Thymus (tissue), 14 donors: Measurements from ENCODE around the gene CDIP1. TPM values are rescaled to one million over a fixed set of nuclear protein-coding genes. Genes with fewer than 3 reads are reported as not detected.
A peak's percentile ranks its signal among the peaks of the same experiment; 100 is the strongest.

Experiments
- DNase-seq, 9 donors: peaks; one replicate each; pipeline ENCODE4 v3.0.0-alpha.2; 2013; ENCODE audit warnings: low spot score in 9 of 9, low read depth in 6 of 9, missing footprints in 1 of 9
- H3K27ac ChIP-seq, 2 donors: one replicate each; pipeline ENCODE4 v1.5.1; 2013; ENCODE audit warnings: control low read depth in 1 of 2, low read depth in 1 of 2, low read length in 1 of 2, mild to moderate bottlenecking in 1 of 2, moderate library complexity in 1 of 2
- H3K27me3 ChIP-seq, 2 donors: one replicate each; pipeline ENCODE4 v1.5.1; 2013; ENCODE audit warnings: low read length in 1 of 2; ENCODE audit not compliant: control insufficient read depth in 2 of 2, insufficient read depth in 1 of 2
- H3K36me3 ChIP-seq, 2 donors: one replicate each; pipeline ENCODE4 v1.5.1; 2013; ENCODE audit warnings: low read length in 1 of 2, mild to moderate bottlenecking in 1 of 2, moderate library complexity in 1 of 2; ENCODE audit not compliant: control insufficient read depth in 2 of 2, insufficient read depth in 2 of 2
- H3K4me1 ChIP-seq, 2 donors: one replicate each; pipeline ENCODE4 v1.5.1; 2013; ENCODE audit warnings: low read length in 2 of 2; ENCODE audit not compliant: control insufficient read depth in 2 of 2, insufficient read depth in 2 of 2
- H3K4me3 ChIP-seq, 2 donors: one replicate each; pipeline ENCODE4 v1.5.1; 2013; ENCODE audit warnings: low read length in 2 of 2, control low read depth in 1 of 2, mild to moderate bottlenecking in 1 of 2
- H3K9me3 ChIP-seq, 2 donors: one replicate each; pipeline ENCODE4 v1.5.1; 2013; ENCODE audit warnings: low read length in 1 of 2, mild to moderate bottlenecking in 1 of 2; ENCODE audit not compliant: control insufficient read depth in 2 of 2, insufficient read depth in 1 of 2
- WGBS: extraction: QIAGEN DNeasy Blood & Tissue Kit; methylation state at CpG from one replicate; pipeline ENCODE4 v1.1.7; 2013; 5-methylcytosine and 5-hydroxymethylcytosine counted together
- long read RNA-seq, 10 donors: transcript quantifications; one replicate each; lab custom pipeline, GENCODE V29; 2026
- polyA plus RNA-seq: library from polyadenylated mRNA; stranded (reverse); fragments of 200-250 nt; gene quantifications from one replicate; pipeline ENCODE4 v1.2.3, GENCODE V29; 2013
- total RNA-seq: library from RNA; stranded (reverse); fragments of 120-200 nt; gene quantifications from one replicate; pipeline ENCODE4 v1.2.4, GENCODE V29; 2013
- donor health status: healthy.

Gene CDIP1
- total RNA-seq (15.7 TPM), polyA plus RNA-seq (24.9 TPM)
- long read RNA-seq, donor 1, partial matches to known transcripts, result 0 of 1 reads
- long read RNA-seq, donor 1, other reads (novel, unspliced or antisense), result 0 of 1 reads
- long read RNA-seq, donor 2, result 0 reads
- long read RNA-seq, donor 3, partial matches to known transcripts, result 0 of 7 reads
- long read RNA-seq, donor 3, other reads (novel, unspliced or antisense), result 0 of 7 reads
- long read RNA-seq, donor 4, transcript CDIP1-209 (6 exons, 2,062 nt), result major isoform, 9 of 11 reads
- long read RNA-seq, donor 4, partial matches to known transcripts, result 0 of 11 reads
- long read RNA-seq, donor 4, other reads (novel, unspliced or antisense), result 0 of 11 reads
- long read RNA-seq, donor 5, transcript CDIP1-209 (6 exons, 2,062 nt), result major isoform, 8 of 12 reads
- long read RNA-seq, donor 5, partial matches to known transcripts, result 0 of 12 reads
- long read RNA-seq, donor 5, other reads (novel, unspliced or antisense), result 0 of 12 reads
- long read RNA-seq, donor 6, partial matches to known transcripts, result 0 of 7 reads
- long read RNA-seq, donor 6, other reads (novel, unspliced or antisense), result 0 of 7 reads
- long read RNA-seq, donor 7, transcript CDIP1-209 (6 exons, 2,062 nt), result major isoform, 8 of 25 reads
- long read RNA-seq, donor 7, partial matches to known transcripts, result 15 of 25 reads
- long read RNA-seq, donor 7, other reads (novel, unspliced or antisense), result 0 of 25 reads
- long read RNA-seq, donor 8, partial matches to known transcripts, result 0 of 2 reads
- long read RNA-seq, donor 8, other reads (novel, unspliced or antisense), result 0 of 2 reads
- long read RNA-seq, donor 9, partial matches to known transcripts, result 0 of 1 reads
- long read RNA-seq, donor 9, other reads (novel, unspliced or antisense), result 0 of 1 reads
- long read RNA-seq, donor 10, transcript CDIP1-209 (6 exons, 2,062 nt), result major isoform, 9 of 11 reads
- long read RNA-seq, donor 10, partial matches to known transcripts, result 0 of 11 reads
- long read RNA-seq, donor 10, other reads (novel, unspliced or antisense), result 0 of 11 reads

- WGBS, result 6% methylated on average over 67 of the region's 67 CpGs
- H3K27ac ChIP-seq, result peak within 1 kb of the TSS; percentile 58 to 80
These were observed at the start of gene CDIP1 for GRCh38 chr16:4538350-4539235. TSS of gene CDIP1 (minus strand) at chr16:4538773. CDS start at chr16:4514130, 24,643 bp downstream.

GRCh38 chr16:4586291-4586690, 47.7 kb upstream of the CDIP1 start:
- H3K27me3 ChIP-seq, result peaks cover 0 to 19% of the 10 kb centered on the region in 2 donors
- H3K27ac ChIP-seq, result no peak overlapping the region
- DNase-seq, result no peak
- peaks cover 0 to 3% of the 10 kb centered on the region in 2 donors for H3K4me1 ChIP-seq
- H3K4me3 ChIP-seq, result no peak overlapping the region
- no peaks in the 10 kb centered on the region for H3K36me3 ChIP-seq
- peaks cover 1 to 11% of the 10 kb centered on the region in 2 donors for H3K9me3 ChIP-seq
- WGBS, result 81% methylated on average over 7 of the region's 7 CpGs

More at GRCh38 chr16:4538350-4539235, at the start of gene CDIP1:
- Histone ChIP-seq H3K36me3 (peaks cover 0 to 2% of the 10 kb centered on the region in 2 donors), H3K4me1 (peaks cover 18 to 43% of the 10 kb centered on the region in 2 donors), H3K9me3 (peaks cover 1 to 17% of the 10 kb centered on the region in 2 donors), H3K4me3 (peak within 1 kb of the TSS; percentile 61 to 85), H3K27me3 (peaks cover 0 to 15% of the 10 kb centered on the region in 2 donors)
- DNase-seq, result peak; percentile 80 to 95 (median 87)

GRCh38 chr16:4583906-4584305, 45.3 kb upstream of the CDIP1 start:
- peaks cover 0 to 19% of the 10 kb centered on the region in 2 donors for H3K27me3 ChIP-seq
- H3K4me1 ChIP-seq, result peaks cover 0 to 3% of the 10 kb centered on the region in 2 donors
- H3K9me3 ChIP-seq, result peaks cover 1 to 11% of the 10 kb centered on the region in 2 donors
- H3K27ac ChIP-seq, result no peak overlapping the region
- WGBS, result 96% methylated on average over 4 of the region's 4 CpGs
- H3K4me3 ChIP-seq, result no peak overlapping the region
- no peaks in the 10 kb centered on the region for H3K36me3 ChIP-seq
- no peak for DNase-seq

DNA sequence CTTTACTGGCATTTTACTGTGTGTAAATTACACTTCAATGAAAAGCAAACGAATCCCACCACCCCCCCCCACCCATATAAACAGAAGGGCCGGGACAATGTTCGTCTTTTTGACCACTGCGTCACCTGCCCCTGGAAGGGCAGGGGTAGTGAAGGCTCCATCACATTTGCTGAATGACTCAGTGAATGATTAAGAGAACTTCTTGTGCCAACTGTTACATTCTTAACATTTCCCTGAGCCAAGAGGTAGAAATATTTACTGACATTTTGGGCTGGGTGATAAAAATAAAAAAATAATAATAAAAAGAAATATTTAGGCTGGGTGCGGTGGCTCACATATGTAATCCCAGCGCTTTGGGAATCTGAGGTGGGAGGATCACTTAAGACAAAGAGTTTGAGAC, 41.7 kb upstream of the CDIP1 start:
- WGBS, result 87% methylated on average over 6 of the region's 6 CpGs
- DNase-seq, result no peak
- H3K27ac ChIP-seq, result no peak overlapping the region
- H3K36me3 ChIP-seq, result no peaks in the 10 kb centered on the region
- no peak overlapping the region for H3K4me3 ChIP-seq
- no peaks in the 10 kb centered on the region for H3K27me3 ChIP-seq
- H3K4me1 ChIP-seq, result peaks cover 0 to 5% of the 10 kb centered on the region in 2 donors
- H3K9me3 ChIP-seq, result no peaks in the 10 kb centered on the region

DNA sequence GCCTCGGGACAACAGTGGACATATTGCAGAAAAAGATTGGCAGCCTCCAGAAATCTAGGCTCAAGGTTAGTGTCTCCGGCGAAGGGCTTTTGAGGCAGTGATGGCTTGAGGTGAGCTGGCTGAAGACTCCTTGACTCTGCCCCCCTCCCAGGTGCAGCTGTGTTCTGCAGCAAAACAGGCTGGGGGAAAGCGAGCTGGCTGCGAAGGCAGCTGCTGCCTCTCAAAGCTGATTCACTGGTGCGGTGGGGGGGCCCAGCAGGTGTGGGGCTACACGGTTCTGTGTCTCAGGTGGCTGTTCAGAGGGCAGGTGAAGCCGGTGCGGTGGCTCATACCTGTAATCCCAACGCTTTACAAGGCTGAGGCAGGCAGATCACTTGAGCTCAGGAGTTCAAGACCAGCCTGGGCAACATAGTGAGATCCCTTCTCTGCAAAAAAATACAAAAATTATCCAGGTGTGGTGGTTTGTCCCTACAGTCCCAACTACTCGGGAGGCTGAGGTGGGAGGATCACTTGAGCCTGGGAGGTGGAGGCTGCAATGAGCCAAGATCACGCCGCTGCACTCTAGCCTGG, 40.5 kb upstream of the CDIP1 start:
- Histone ChIP-seq H3K27ac (no peak overlapping the region), H3K4me1 (peaks cover 0 to 14% of the 10 kb centered on the region in 2 donors), H3K36me3 (no peaks in the 10 kb centered on the region), H3K27me3 (no peaks in the 10 kb centered on the region), H3K9me3 (no peaks in the 10 kb centered on the region), H3K4me3 (no peak overlapping the region)
- WGBS, result 87% methylated on average over 13 of the region's 13 CpGs
- DNase-seq, result peak in 1 of 9 donors; percentile 18

DNA sequence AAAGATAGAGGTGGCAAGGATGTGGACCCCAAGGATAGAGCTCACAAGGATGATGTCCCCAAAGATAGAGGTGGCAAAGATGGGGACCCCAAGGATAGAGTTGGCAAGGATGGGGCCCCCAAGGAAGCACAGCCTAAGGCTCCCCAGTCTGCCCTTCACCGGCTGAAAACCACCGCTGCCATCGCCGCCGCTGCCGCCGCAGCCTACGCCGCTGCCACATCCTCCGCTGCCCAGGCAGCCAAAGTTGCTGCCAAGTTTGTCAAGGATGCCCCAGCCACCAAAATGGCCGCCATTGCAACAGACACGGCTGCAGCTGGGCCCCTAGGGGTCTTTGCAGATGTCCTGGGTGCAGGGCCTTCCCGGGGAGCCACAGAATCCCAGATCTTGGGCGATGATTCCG, 37.4 kb upstream of the CDIP1 start:
- H3K27ac ChIP-seq, result no peak overlapping the region
- no peak for DNase-seq
- WGBS, result 98% methylated on average over 15 of the region's 15 CpGs
- H3K36me3 ChIP-seq, result no peaks in the 10 kb centered on the region
- H3K4me1 ChIP-seq, result peaks cover 0 to 14% of the 10 kb centered on the region in 2 donors
- H3K4me3 ChIP-seq, result no peak overlapping the region
- no peaks in the 10 kb centered on the region for H3K27me3 ChIP-seq
- no peaks in the 10 kb centered on the region for H3K9me3 ChIP-seq

GRCh38 chr16:4574919-4575705, 36.5 kb upstream of the CDIP1 start:
- no peaks in the 10 kb centered on the region for H3K36me3 ChIP-seq
- H3K4me1 ChIP-seq, result peaks cover 0 to 14% of the 10 kb centered on the region in 2 donors
- DNase-seq, result peak in 2 of 9 donors; percentile 24 to 38
- 50% methylated on average over 11 of the region's 11 CpGs for WGBS
- no peak overlapping the region for H3K27ac ChIP-seq
- no peaks in the 10 kb centered on the region for H3K27me3 ChIP-seq
- H3K4me3 ChIP-seq, result no peak overlapping the region
- H3K9me3 ChIP-seq, result no peaks in the 10 kb centered on the region
